CD4-positive, alpha-beta T cell treated with Interferon alpha-2 for 1 hour (primary cell): ENCODE results near the gene ZDHHC11B.
"Not testable (repeated sequence)": the region's sequence is repeated elsewhere in the genome, so short reads cannot be mapped to it uniquely, and the experiment has no call there.

ENCODE experiments used
- DNase-seq, 2 donors: peaks; one replicate each; pipeline ENCODE4 v3.0.0-alpha.2; 2020 to 2022

The ZDHHC11B gene

GRCh38 chr5:784428-785177 lies at the start of gene ZDHHC11B:
Gene ZDHHC11B, minus strand, starts transcription at chr5:784729. Its CDS starts 17,810 bp downstream, at chr5:766919.
- DNase-seq: peak; percentile 69 to 90

- not testable (repeated sequence) for DNase-seq
These were observed 49.5 kb upstream of the ZDHHC11B start for GRCh38 chr5:834013-834412.

GRCh38 chr5:828194-828593 lies 43.7 kb upstream of the ZDHHC11B start:
- not testable (repeated sequence) for DNase-seq

GRCh38 chr5:825544-825943 lies 41.0 kb upstream of the ZDHHC11B start:
- DNase-seq: peak in 1 of 2 donors; percentile 24

GRCh38 chr5:821504-821903 lies 37.0 kb upstream of the ZDHHC11B start:
- DNase-seq: no peak

GRCh38 chr5:820245-820644 lies 35.7 kb upstream of the ZDHHC11B start:
- no peak for DNase-seq

GRCh38 chr5:819078-819477 lies 34.5 kb upstream of the ZDHHC11B start:
- no peak for DNase-seq

GRCh38 chr5:816176-816575 lies 31.6 kb upstream of the ZDHHC11B start:
- DNase-seq: no peak

- no peak for DNase-seq
These were observed 30.9 kb upstream of the ZDHHC11B start for GRCh38 chr5:815449-815848.

GRCh38 chr5:813575-813974 lies 29.0 kb upstream of the ZDHHC11B start:
- DNase-seq: not testable (repeated sequence)

GRCh38 chr5:811384-811783 lies 26.9 kb upstream of the ZDHHC11B start:
- not testable (repeated sequence) for DNase-seq

- not testable (repeated sequence) for DNase-seq
These were observed 23.4 kb upstream of the ZDHHC11B start for GRCh38 chr5:807719-808514.

GRCh38 chr5:801472-801871 lies 16.9 kb upstream of the ZDHHC11B start:
- DNase-seq: no peak

- DNase-seq: not testable (repeated sequence)
These were observed 16.5 kb upstream of the ZDHHC11B start for GRCh38 chr5:801055-801454.

- DNase-seq: not testable (repeated sequence)
These were observed 14.1 kb upstream of the ZDHHC11B start for GRCh38 chr5:798505-799138.

GRCh38 chr5:797986-798385 lies 13.5 kb upstream of the ZDHHC11B start:
- DNase-seq: not testable (repeated sequence)

GRCh38 chr5:795873-796272 lies 11.3 kb upstream of the ZDHHC11B start:
- not testable (repeated sequence) for DNase-seq

- not testable (repeated sequence) for DNase-seq
These were observed 10.4 kb upstream of the ZDHHC11B start for GRCh38 chr5:794948-795347.

- DNase-seq: not testable (repeated sequence)
These were observed 4.2 kb upstream of the ZDHHC11B start for GRCh38 chr5:788703-789102.

- not testable (repeated sequence) for DNase-seq
These were observed 3.3 kb upstream of the ZDHHC11B start for GRCh38 chr5:787857-788233.

GRCh38 chr5:787224-787856 lies 2.8 kb upstream of the ZDHHC11B start:
- DNase-seq: not testable (repeated sequence)

- DNase-seq: peak in 1 of 2 donors; percentile 13
These were observed 714 bp upstream of the ZDHHC11B start for GRCh38 chr5:785181-785705.
